ENCODE measurements around the gene ACVR2A. TPM values are rescaled to one million over a fixed set of nuclear protein-coding genes. Genes with fewer than 3 reads are reported as not detected.

Gene ACVR2A
- total RNA-seq, 1 experiment from 2014 or later: 9.4 TPM

DNA sequence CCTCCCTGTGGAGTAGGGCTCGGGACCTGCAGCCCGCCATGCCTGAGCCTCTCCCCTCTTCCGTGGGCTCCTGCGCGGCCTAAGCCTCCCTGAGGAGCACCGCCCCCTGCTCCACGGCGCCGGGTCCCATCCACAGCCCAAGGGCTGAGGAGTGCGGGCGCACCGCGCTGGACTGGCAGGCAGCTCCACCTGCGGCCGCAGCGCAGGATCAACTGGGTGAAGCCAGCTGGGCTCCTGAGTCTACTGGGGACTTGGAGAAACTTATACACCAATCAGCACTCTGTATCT, 17.8 kb upstream of the ACVR2A start:
- CTCF ChIA-PET: no interaction called here
- BruUV-seq (replicated peaks): no TSS peak

More for the DNA sequence above, 17.8 kb upstream of the ACVR2A start:
- TF ChIP-seq ZNF274 (IDR thresholded peaks at IDR 0.05; ENCODE audit: low read depth, low read length): no peak
- TF ChIP-seq YY1 (IDR thresholded peaks at IDR 0.05; ENCODE audit: extremely low read depth, insufficient replicate concordance, low read depth, low read length): no peak
- TF ChIP-seq RAD21 (IDR thresholded peaks at IDR 0.05; ENCODE audit: low read depth): no peak
- no peak for TF ChIP-seq SP1 (IDR thresholded peaks at IDR 0.05; ENCODE audit: low read depth)
- TF ChIP-seq ZFX (IDR thresholded peaks at IDR 0.05): no peak
- TF ChIP-seq CEBPB (IDR thresholded peaks at IDR 0.05; ENCODE audit: low read depth): no peak
- no peak for TF ChIP-seq JUND (IDR thresholded peaks at IDR 0.05)
- no peak for TF ChIP-seq EZH2phosphoT487 (IDR thresholded peaks at IDR 0.05; ENCODE audit: borderline replicate concordance)
- TF ChIP-seq, protein P1, sequence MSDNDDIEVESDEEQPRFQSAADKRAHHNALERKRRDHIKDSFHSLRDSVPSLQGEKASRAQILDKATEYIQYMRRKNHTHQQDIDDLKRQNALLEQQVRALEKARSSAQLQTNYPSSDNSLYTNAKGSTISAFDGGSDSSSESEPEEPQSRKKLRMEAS (IDR thresholded peaks at IDR 0.05): no peak
- TF ChIP-seq EGR1 (IDR thresholded peaks at IDR 0.05; ENCODE audit: low read depth): no peak
- TF ChIP-seq, protein P2, sequence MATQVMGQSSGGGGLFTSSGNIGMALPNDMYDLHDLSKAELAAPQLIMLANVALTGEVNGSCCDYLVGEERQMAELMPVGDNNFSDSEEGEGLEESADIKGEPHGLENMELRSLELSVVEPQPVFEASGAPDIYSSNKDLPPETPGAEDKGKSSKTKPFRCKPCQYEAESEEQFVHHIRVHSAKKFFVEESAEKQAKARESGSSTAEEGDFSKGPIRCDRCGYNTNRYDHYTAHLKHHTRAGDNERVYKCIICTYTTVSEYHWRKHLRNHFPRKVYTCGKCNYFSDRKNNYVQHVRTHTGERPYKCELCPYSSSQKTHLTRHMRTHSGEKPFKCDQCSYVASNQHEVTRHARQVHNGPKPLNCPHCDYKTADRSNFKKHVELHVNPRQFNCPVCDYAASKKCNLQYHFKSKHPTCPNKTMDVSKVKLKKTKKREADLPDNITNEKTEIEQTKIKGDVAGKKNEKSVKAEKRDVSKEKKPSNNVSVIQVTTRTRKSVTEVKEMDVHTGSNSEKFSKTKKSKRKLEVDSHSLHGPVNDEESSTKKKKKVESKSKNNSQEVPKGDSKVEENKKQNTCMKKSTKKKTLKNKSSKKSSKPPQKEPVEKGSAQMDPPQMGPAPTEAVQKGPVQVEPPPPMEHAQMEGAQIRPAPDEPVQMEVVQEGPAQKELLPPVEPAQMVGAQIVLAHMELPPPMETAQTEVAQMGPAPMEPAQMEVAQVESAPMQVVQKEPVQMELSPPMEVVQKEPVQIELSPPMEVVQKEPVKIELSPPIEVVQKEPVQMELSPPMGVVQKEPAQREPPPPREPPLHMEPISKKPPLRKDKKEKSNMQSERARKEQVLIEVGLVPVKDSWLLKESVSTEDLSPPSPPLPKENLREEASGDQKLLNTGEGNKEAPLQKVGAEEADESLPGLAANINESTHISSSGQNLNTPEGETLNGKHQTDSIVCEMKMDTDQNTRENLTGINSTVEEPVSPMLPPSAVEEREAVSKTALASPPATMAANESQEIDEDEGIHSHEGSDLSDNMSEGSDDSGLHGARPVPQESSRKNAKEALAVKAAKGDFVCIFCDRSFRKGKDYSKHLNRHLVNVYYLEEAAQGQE (IDR thresholded peaks at IDR 0.05; ENCODE audit: low read depth): no peak
- TF ChIP-seq, protein P3, sequence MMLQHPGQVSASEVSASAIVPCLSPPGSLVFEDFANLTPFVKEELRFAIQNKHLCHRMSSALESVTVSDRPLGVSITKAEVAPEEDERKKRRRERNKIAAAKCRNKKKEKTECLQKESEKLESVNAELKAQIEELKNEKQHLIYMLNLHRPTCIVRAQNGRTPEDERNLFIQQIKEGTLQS (IDR thresholded peaks at IDR 0.05): no peak
- no peak for TF ChIP-seq SRF (IDR thresholded peaks at IDR 0.05; ENCODE audit: low read depth)
- TF ChIP-seq CBX3 (IDR thresholded peaks at IDR 0.05; ENCODE audit: low read depth): no peak
- no peak for TF ChIP-seq EZH2 (IDR thresholded peaks at IDR 0.05)
- TF ChIP-seq SIN3A (IDR thresholded peaks at IDR 0.05; ENCODE audit: low read depth): no peak
- no peak for TF ChIP-seq FOSL1 (IDR thresholded peaks at IDR 0.05; ENCODE audit: low read depth)
- ChIA-PET POLR2A (no interaction called here), RAD21 (ENCODE audit: low non-redundant PET in 1 of 2, low total read pairs in 2 of 2, uncharacterized antibody in 2 of 2, unreplicated experiment in 2 of 2) (no interaction called here)
- no peaks in the 10 kb centered on the region for H3K27me3 ChIP-seq (ENCODE audit: insufficient read depth, low read length)
- no peak for DNase-seq (ENCODE audit: low read depth, low spot score)
- no peak overlapping the region for H2AFZ ChIP-seq (ENCODE audit: low read depth, low read length, poor library complexity, severe bottlenecking)
- no peak overlapping the region for H3K4me2 ChIP-seq (ENCODE audit: low read length)
- H3K36me3 ChIP-seq (ENCODE audit: control insufficient read depth in 1 of 2, insufficient read depth in 2 of 2, low read length in 2 of 2): no peaks in the 10 kb centered on the region
- no peak overlapping the region for H3K9ac ChIP-seq (ENCODE audit: low read length)
- H3K4me3 ChIP-seq (replicated peaks in 1 of 2; ENCODE audit: low read depth in 1 of 2, low read length in 2 of 2): no peak overlapping the region
- H3K9me2 ChIP-seq (ENCODE audit: insufficient read depth): no peaks in the 10 kb centered on the region
- no peaks in the 10 kb centered on the region for H4K20me1 ChIP-seq (ENCODE audit: insufficient read depth)
- no peaks in the 10 kb centered on the region for H3K79me2 ChIP-seq (ENCODE audit: insufficient read depth, low read length)
- peaks cover 5 to 6% of the 10 kb centered on the region in 2 experiments; a peak in 3 of 4 replicates for H3K4me1 ChIP-seq (ENCODE audit: control insufficient read depth in 1 of 2, insufficient read depth in 2 of 2, low read length in 2 of 2)
- no peak overlapping the region for H3K27ac ChIP-seq (ENCODE audit: low read depth, low read length)
- peaks cover 0 to 5% of the 10 kb centered on the region in 2 experiments; a peak in 1 of 4 replicates for H3K9me3 ChIP-seq (ENCODE audit: control insufficient read depth in 1 of 2, insufficient read depth in 1 of 2, low read depth in 1 of 2, low read length in 2 of 2)
- no peak for ATAC-seq
- intact Hi-C loops (cut with micrococcal nuclease): no loop called here
